GM20431 (cell line): ENCODE results near the gene SLC25A41.
"Not testable (repeated sequence)": the region's sequence is repeated elsewhere in the genome, so short reads cannot be mapped to it uniquely, and the experiment has no call there.

ENCODE experiments used
- in situ Hi-C: fragments of 300-500 bp; cut with MseI, MboI; formaldehyde crosslinking; loops from one replicate; pipeline ENCODE4 v1.15.0; 2020; ENCODE audit warnings: low sequenced_read_pairs; ENCODE audit not compliant: unreplicated experiment

The SLC25A41 gene

GRCh38 chr19:6413721-6414643 lies 19.6 kb downstream of the SLC25A41 start:
- in situ Hi-C loops, result no loop called here

- in situ Hi-C loops, result no loop called here
Observed at GRCh38 chr19:6413291-6413690, 20.3 kb downstream of the SLC25A41 start.

GRCh38 chr19:6412447-6413091 lies 21.0 kb downstream of the SLC25A41 start:
- in situ Hi-C loops, result no loop called here

- in situ Hi-C loops, result no loop called here
Observed at GRCh38 chr19:6412061-6412446, 21.5 kb downstream of the SLC25A41 start.

GRCh38 chr19:6409346-6409745 lies 24.2 kb downstream of the SLC25A41 start:
- in situ Hi-C loops, result no loop called here

GRCh38 chr19:6406401-6406800 lies 27.2 kb downstream of the SLC25A41 start:
- in situ Hi-C loops, result no loop called here

- in situ Hi-C loops, result no loop called here
Observed at GRCh38 chr19:6402837-6403608, 30.5 kb downstream of the SLC25A41 start.

GRCh38 chr19:6402058-6402457 lies 31.5 kb downstream of the SLC25A41 start:
- in situ Hi-C loops, result no loop called here

GRCh38 chr19:6400062-6400944 lies 33.3 kb downstream of the SLC25A41 start:
- in situ Hi-C loops, result not testable (repeated sequence)

GRCh38 chr19:6396305-6396704 lies 37.3 kb downstream of the SLC25A41 start:
- in situ Hi-C loops, result no loop called here

- in situ Hi-C loops, result no loop called here
Observed at GRCh38 chr19:6394831-6395230, 38.7 kb downstream of the SLC25A41 start.

- in situ Hi-C loops, result no loop called here
Observed at GRCh38 chr19:6393983-6394412, 39.6 kb downstream of the SLC25A41 start.

GRCh38 chr19:6393074-6393982 lies 40.2 kb downstream of the SLC25A41 start, which contains the start of gene GTF2F1:
Gene GTF2F1 (minus strand): TSS chr19:6393164. CDS start chr19:6392995, 169 bp downstream.
- in situ Hi-C loops, result no loop called here

- in situ Hi-C loops, result no loop called here
Observed at GRCh38 chr19:6392221-6393073, 41.1 kb downstream of the SLC25A41 start.

- in situ Hi-C loops, result no loop called here
Observed at GRCh38 chr19:6387372-6387771, 46.2 kb downstream of the SLC25A41 start.

- in situ Hi-C loops, result no loop called here
Observed at GRCh38 chr19:6384381-6384780, 49.2 kb downstream of the SLC25A41 start.

GRCh38 chr19:6383188-6383587 lies 50.4 kb downstream of the SLC25A41 start:
- in situ Hi-C loops, result no loop called here
